HepG2 (cell line): ENCODE results near the gene FCN1. TPM values are rescaled to one million over a fixed set of nuclear protein-coding genes. Genes with fewer than 3 reads are reported as not detected.

Experiments
- ETV5 ChIP-seq: IDR thresholded peaks from 2 replicates; pipeline ENCODE4 v1.6.1; 2018; ENCODE audit warnings: missing biosample characterization, missing genetic modification reagents, inconsistent platforms, borderline replicate concordance
- GTF2F1 ChIP-seq: fragments of 150-350 bp; IDR thresholded peaks from 2 replicates; pipeline ENCODE4 v1.6.1; 2014; ENCODE audit warnings: low read length
- MAX ChIP-seq: IDR thresholded peaks from 2 replicates; pipeline ENCODE4 v1.6.1; 2012; ENCODE audit warnings: inconsistent platforms
- PRDM15 ChIP-seq: sonication (generic); formaldehyde crosslinking; IDR thresholded peaks from 2 replicates; pipeline ENCODE4 v1.4.0; 2020; ENCODE audit warnings: missing genetic modification reagents
- ZNF432 ChIP-seq: sonication (generic); formaldehyde crosslinking; IDR thresholded peaks from 2 replicates; pipeline ENCODE4 v1.5.0; 2020; ENCODE audit warnings: missing genetic modification reagents, mild to moderate bottlenecking, borderline replicate concordance
- ZNF577 ChIP-seq: sonication (generic); formaldehyde crosslinking; IDR thresholded peaks from 2 replicates; pipeline ENCODE4 v1.4.0; 2020; ENCODE audit warnings: mild to moderate bottlenecking, low read depth, missing genetic modification reagents, borderline replicate concordance
- polyA plus RNA-seq, 8 experiments: library from polyadenylated mRNA; depleted of rRNA in 3 of 8; stranded (reverse) in 7 of 8; unstranded in 1 of 8; fragments of >200 nt; fragmentation: Illumina TruSeq in 4 of 8; extraction: Trizol in 4 of 8; gene quantifications; 2 replicates each; pipeline versions ENCODE4 v1.2.1 to v1.2.3, GENCODE V29; 2011 to 2016; ENCODE audit warnings: low read depth in 4 of 8, missing spikeins in 1 of 8, mixed read lengths in 1 of 8; ENCODE audit not compliant: insufficient read depth in 1 of 8
- total RNA-seq, 5 experiments: library from RNA; depleted of rRNA; stranded (reverse); fragments of >200 nt; fragmentation: Illumina TruSeq; extraction: Trizol; gene quantifications; 2 replicates each; pipeline ENCODE4 v1.2.3, GENCODE V29; 2016; ENCODE audit warnings: low read depth in 1 of 5
- TF ChIP-seq, protein P1 (sequence below): sonication (generic); formaldehyde crosslinking; IDR thresholded peaks from one replicate; pipeline ENCODE4 v1.5.1; 2020; ENCODE audit warnings: mild to moderate bottlenecking, missing genetic modification reagents; ENCODE audit errors: not compliant biosample characterization
- TF ChIP-seq, protein P2 (sequence below): sonication (generic); formaldehyde crosslinking; conservative IDR thresholded peaks from 2 replicates; pipeline ENCODE4 v1.4.0; 2020; ENCODE audit warnings: mild to moderate bottlenecking, missing genetic modification reagents, moderate library complexity

Gene FCN1
- total and polyA plus RNA-seq, 2 of the 13 experiments (the other 11 are each of a cell fraction or from before 2014, with no cell fraction given) = not detected

DNA sequence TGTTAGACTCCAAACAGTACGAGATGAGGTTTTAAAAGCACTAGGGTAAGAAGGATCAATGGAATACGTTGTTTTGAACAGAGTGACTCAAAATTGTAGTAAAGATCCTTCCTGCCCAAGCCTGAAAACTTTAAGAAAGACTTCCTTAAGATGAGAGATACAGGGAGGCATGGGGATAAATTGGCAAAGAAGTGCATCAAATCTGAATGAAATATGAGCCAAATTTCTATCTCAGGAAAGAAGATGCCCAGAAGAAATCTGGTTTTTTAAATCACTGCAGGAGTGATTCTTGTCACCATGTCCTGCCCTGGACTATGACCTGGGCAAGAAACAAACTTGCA is 22.2 kb downstream of the FCN1 start (continued):
- TF ChIP-seq, protein P1, sequence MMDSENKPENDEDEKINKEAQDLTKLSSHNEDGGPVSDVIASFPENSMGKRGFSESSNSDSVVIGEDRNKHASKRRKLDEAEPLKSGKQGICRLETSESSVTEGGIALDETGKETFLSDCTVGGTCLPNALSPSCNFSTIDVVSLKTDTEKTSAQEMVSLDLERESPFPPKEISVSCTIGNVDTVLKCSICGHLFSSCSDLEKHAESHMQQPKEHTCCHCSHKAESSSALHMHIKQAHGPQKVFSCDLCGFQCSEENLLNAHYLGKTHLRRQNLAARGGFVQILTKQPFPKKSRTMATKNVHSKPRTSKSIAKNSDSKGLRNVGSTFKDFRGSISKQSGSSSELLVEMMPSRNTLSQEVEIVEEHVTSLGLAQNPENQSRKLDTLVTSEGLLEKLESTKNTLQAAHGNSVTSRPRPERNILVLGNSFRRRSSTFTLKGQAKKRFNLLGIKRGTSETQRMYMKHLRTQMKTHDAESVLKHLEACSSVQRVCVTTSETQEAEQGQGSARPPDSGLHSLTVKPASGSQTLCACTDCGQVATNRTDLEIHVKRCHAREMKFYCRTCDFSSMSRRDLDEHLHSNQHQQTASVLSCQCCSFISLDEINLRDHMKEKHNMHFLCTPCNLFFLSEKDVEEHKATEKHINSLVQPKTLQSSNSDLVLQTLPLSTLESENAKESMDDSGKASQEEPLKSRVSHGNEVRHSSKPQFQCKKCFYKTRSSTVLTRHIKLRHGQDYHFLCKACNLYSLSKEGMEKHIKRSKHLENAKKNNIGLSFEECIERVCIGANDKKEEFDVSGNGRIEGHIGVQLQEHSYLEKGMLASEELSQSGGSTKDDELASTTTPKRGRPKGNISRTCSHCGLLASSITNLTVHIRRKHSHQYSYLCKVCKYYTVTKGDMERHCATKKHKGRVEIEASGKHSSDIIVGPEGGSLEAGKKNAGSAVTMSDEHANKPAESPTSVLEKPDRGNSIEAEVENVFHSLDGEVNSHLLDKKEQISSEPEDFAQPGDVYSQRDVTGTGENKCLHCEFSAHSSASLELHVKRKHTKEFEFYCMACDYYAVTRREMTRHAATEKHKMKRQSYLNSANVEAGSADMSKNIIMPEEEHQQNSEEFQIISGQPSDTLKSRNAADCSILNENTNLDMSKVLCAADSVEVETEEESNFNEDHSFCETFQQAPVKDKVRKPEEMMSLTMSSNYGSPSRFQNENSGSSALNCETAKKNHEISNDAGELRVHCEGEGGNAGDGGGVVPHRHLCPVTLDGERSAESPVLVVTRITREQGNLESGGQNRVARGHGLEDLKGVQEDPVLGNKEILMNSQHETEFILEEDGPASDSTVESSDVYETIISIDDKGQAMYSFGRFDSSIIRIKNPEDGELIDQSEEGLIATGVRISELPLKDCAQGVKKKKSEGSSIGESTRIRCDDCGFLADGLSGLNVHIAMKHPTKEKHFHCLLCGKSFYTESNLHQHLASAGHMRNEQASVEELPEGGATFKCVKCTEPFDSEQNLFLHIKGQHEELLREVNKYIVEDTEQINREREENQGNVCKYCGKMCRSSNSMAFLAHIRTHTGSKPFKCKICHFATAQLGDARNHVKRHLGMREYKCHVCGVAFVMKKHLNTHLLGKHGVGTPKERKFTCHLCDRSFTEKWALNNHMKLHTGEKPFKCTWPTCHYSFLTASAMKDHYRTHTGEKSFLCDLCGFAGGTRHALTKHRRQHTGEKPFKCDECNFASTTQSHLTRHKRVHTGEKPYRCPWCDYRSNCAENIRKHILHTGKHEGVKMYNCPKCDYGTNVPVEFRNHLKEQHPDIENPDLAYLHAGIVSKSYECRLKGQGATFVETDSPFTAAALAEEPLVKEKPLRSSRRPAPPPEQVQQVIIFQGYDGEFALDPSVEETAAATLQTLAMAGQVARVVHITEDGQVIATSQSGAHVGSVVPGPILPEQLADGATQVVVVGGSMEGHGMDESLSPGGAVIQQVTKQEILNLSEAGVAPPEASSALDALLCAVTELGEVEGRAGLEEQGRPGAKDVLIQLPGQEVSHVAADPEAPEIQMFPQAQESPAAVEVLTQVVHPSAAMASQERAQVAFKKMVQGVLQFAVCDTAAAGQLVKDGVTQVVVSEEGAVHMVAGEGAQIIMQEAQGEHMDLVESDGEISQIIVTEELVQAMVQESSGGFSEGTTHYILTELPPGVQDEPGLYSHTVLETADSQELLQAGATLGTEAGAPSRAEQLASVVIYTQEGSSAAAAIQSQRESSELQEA = no peak
- TF ChIP-seq ZNF577 (CRISPR knock-in tag) (no peak), GTF2F1 (no peak), ZNF432 (CRISPR knock-in tag) (no peak), ETV5 (CRISPR knock-in tag) (no peak), MAX (no peak), PRDM15 (CRISPR knock-in tag) (no peak)
- TF ChIP-seq, protein P2, sequence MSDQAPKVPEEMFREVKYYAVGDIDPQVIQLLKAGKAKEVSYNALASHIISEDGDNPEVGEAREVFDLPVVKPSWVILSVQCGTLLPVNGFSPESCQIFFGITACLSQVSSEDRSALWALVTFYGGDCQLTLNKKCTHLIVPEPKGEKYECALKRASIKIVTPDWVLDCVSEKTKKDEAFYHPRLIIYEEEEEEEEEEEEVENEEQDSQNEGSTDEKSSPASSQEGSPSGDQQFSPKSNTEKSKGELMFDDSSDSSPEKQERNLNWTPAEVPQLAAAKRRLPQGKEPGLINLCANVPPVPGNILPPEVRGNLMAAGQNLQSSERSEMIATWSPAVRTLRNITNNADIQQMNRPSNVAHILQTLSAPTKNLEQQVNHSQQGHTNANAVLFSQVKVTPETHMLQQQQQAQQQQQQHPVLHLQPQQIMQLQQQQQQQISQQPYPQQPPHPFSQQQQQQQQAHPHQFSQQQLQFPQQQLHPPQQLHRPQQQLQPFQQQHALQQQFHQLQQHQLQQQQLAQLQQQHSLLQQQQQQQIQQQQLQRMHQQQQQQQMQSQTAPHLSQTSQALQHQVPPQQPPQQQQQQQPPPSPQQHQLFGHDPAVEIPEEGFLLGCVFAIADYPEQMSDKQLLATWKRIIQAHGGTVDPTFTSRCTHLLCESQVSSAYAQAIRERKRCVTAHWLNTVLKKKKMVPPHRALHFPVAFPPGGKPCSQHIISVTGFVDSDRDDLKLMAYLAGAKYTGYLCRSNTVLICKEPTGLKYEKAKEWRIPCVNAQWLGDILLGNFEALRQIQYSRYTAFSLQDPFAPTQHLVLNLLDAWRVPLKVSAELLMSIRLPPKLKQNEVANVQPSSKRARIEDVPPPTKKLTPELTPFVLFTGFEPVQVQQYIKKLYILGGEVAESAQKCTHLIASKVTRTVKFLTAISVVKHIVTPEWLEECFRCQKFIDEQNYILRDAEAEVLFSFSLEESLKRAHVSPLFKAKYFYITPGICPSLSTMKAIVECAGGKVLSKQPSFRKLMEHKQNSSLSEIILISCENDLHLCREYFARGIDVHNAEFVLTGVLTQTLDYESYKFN (CRISPR knock-in tag) = no peak
